Measurements from ENCODE around the gene CORO7. TPM values are rescaled to one million over a fixed set of nuclear protein-coding genes. Genes with fewer than 3 reads are reported as not detected.

Gene CORO7
- total and polyA plus RNA-seq, 5 donors from 2014 or later = 52.5 to 718 (median 63.6) TPM

GRCh38 chr16:4433914-4434787 lies 17.8 kb upstream of the CORO7 start:
- Histone ChIP-seq H3K27ac (ENCODE audit: insufficient read depth, low read length, poor library complexity, severe bottlenecking) (no peak overlapping the region), H3K4me3 (ENCODE audit: low read depth, low read length) (no peak overlapping the region), H3K27me3 (ENCODE audit: control insufficient read depth, insufficient read depth, low read length) (no peaks in the 10 kb centered on the region), H3K36me3 (ENCODE audit: control insufficient read depth, insufficient read depth, low read length) (peaks cover 49% of the 10 kb centered on the region), H3K9me3 (ENCODE audit: control insufficient read depth in 2 of 2, low read length in 2 of 2) (no peaks in the 10 kb centered on the region), H3K4me1 (ENCODE audit: control insufficient read depth, insufficient read depth, low read length, poor library complexity, severe bottlenecking) (no peaks in the 10 kb centered on the region)
- ATAC-seq (ENCODE audit: low read depth in 2 of 2) (no peak), DNase-seq (no peak)
- H3K27me3 Mint-ChIP-seq = no peaks in the 10 kb centered on the region
- peak overlapping the region in 1 of 4 donors; percentile 54 for H3K4me3 Mint-ChIP-seq
- peak overlapping the region; percentile 44 to 81 (median 61) for H3K27ac Mint-ChIP-seq
- H3K9me3 Mint-ChIP-seq = no peaks in the 10 kb centered on the region
- peaks cover 27% of the 10 kb centered on the region for H3K36me3 Mint-ChIP-seq
- H3K4me1 Mint-ChIP-seq = peaks cover 0 to 16% (median 4%) of the 10 kb centered on the region in 4 donors

GRCh38 chr16:4433228-4433627 lies 16.8 kb upstream of the CORO7 start:
- no peak for DNase-seq

GRCh38 chr16:4431023-4431422 lies 14.6 kb upstream of the CORO7 start:
- H3K27ac Mint-ChIP-seq = peak overlapping the region in 1 of 3 donors; percentile 15
- Histone ChIP-seq H3K27me3 (ENCODE audit: control insufficient read depth, insufficient read depth, low read length) (no peaks in the 10 kb centered on the region), H3K9me3 (ENCODE audit: control insufficient read depth in 2 of 2, low read length in 2 of 2) (no peaks in the 10 kb centered on the region), H3K4me1 (ENCODE audit: control insufficient read depth, insufficient read depth, low read length, poor library complexity, severe bottlenecking) (peaks cover 14% of the 10 kb centered on the region), H3K4me3 (ENCODE audit: low read depth, low read length) (no peak overlapping the region), H3K36me3 (ENCODE audit: control insufficient read depth, insufficient read depth, low read length) (peaks cover 29% of the 10 kb centered on the region), H3K27ac (ENCODE audit: insufficient read depth, low read length, poor library complexity, severe bottlenecking) (no peak overlapping the region)
- H3K9me3 Mint-ChIP-seq = no peaks in the 10 kb centered on the region
- ATAC-seq (ENCODE audit: low read depth in 2 of 2) (no peak), DNase-seq (no peak)
- peaks cover 0 to 36% (median 18%) of the 10 kb centered on the region in 4 donors for H3K4me1 Mint-ChIP-seq
- H3K27me3 Mint-ChIP-seq = no peaks in the 10 kb centered on the region
- peaks cover 24% of the 10 kb centered on the region for H3K36me3 Mint-ChIP-seq
- H3K4me3 Mint-ChIP-seq = peak overlapping the region in 1 of 4 donors; percentile 52

More at GRCh38 chr16:4433228-4433627, 16.8 kb upstream of the CORO7 start:
- Histone ChIP-seq H3K27me3 (ENCODE audit: control insufficient read depth, insufficient read depth, low read length) (no peaks in the 10 kb centered on the region), H3K9me3 (ENCODE audit: control insufficient read depth in 2 of 2, low read length in 2 of 2) (no peaks in the 10 kb centered on the region), H3K4me1 (ENCODE audit: control insufficient read depth, insufficient read depth, low read length, poor library complexity, severe bottlenecking) (no peaks in the 10 kb centered on the region), H3K36me3 (ENCODE audit: control insufficient read depth, insufficient read depth, low read length) (peaks cover 47% of the 10 kb centered on the region), H3K27ac (ENCODE audit: insufficient read depth, low read length, poor library complexity, severe bottlenecking) (no peak overlapping the region), H3K4me3 (ENCODE audit: low read depth, low read length) (no peak overlapping the region)
- Mint-ChIP-seq H3K9me3 (no peaks in the 10 kb centered on the region), H3K27ac (peak overlapping the region in 2 of 3 donors; percentile 44 to 71), H3K4me3 (no peak overlapping the region), H3K36me3 (peaks cover 31% of the 10 kb centered on the region), H3K27me3 (no peaks in the 10 kb centered on the region), H3K4me1 (peaks cover 0 to 21% (median 8%) of the 10 kb centered on the region in 4 donors)
- no peak for ATAC-seq (ENCODE audit: low read depth in 2 of 2)

GRCh38 chr16:4428500-4428899 lies 12.1 kb upstream of the CORO7 start:
- no peaks in the 10 kb centered on the region for H3K27me3 Mint-ChIP-seq
- H3K4me1 Mint-ChIP-seq = peaks cover 0 to 41% (median 17%) of the 10 kb centered on the region in 4 donors
- H3K9me3 Mint-ChIP-seq = no peaks in the 10 kb centered on the region
- no peaks in the 10 kb centered on the region for H3K9me3 ChIP-seq (ENCODE audit: control insufficient read depth in 2 of 2, low read length in 2 of 2)
- H3K27ac Mint-ChIP-seq = peak overlapping the region in 1 of 3 donors; percentile 7
- peaks cover 12% of the 10 kb centered on the region for H3K36me3 ChIP-seq (ENCODE audit: control insufficient read depth, insufficient read depth, low read length)
- no peaks in the 10 kb centered on the region for H3K27me3 ChIP-seq (ENCODE audit: control insufficient read depth, insufficient read depth, low read length)
- no peak overlapping the region for H3K4me3 ChIP-seq (ENCODE audit: low read depth, low read length)
- no peak overlapping the region for H3K27ac ChIP-seq (ENCODE audit: insufficient read depth, low read length, poor library complexity, severe bottlenecking)
- no peak for ATAC-seq (ENCODE audit: low read depth in 2 of 2)
- peak overlapping the region in 1 of 4 donors; percentile 60 for H3K4me3 Mint-ChIP-seq
- peaks cover 12% of the 10 kb centered on the region for H3K36me3 Mint-ChIP-seq
- H3K4me1 ChIP-seq (ENCODE audit: control insufficient read depth, insufficient read depth, low read length, poor library complexity, severe bottlenecking) = peaks cover 21% of the 10 kb centered on the region
- no peak for DNase-seq

- peak overlapping the region; percentile 98 for H3K27ac ChIP-seq (ENCODE audit: insufficient read depth, low read length, poor library complexity, severe bottlenecking)
- ATAC-seq (ENCODE audit: low read depth in 2 of 2) = no peak
- no peaks in the 10 kb centered on the region for H3K9me3 ChIP-seq (ENCODE audit: control insufficient read depth in 2 of 2, low read length in 2 of 2)
- H3K36me3 Mint-ChIP-seq = peaks cover 7% of the 10 kb centered on the region
- no peaks in the 10 kb centered on the region for H3K27me3 Mint-ChIP-seq
- H3K4me3 Mint-ChIP-seq = peak overlapping the region; percentile 86 to 99 (median 97)
- peak overlapping the region; percentile 83 for H3K4me3 ChIP-seq (ENCODE audit: low read depth, low read length)
- H3K9me3 Mint-ChIP-seq = no peaks in the 10 kb centered on the region
- H3K27ac Mint-ChIP-seq = peak overlapping the region; percentile 66 to 100 (median 99)
- H3K4me1 ChIP-seq (ENCODE audit: control insufficient read depth, insufficient read depth, low read length, poor library complexity, severe bottlenecking) = peaks cover 21% of the 10 kb centered on the region
- DNase-seq = no peak
- peaks cover 11% of the 10 kb centered on the region for H3K36me3 ChIP-seq (ENCODE audit: control insufficient read depth, insufficient read depth, low read length)
- H3K27me3 ChIP-seq (ENCODE audit: control insufficient read depth, insufficient read depth, low read length) = no peaks in the 10 kb centered on the region
- peaks cover 0 to 38% (median 16%) of the 10 kb centered on the region in 4 donors for H3K4me1 Mint-ChIP-seq
Measured at GRCh38 chr16:4426722-4427372, 10.5 kb upstream of the CORO7 start.

- peaks cover 0 to 36% (median 16%) of the 10 kb centered on the region in 4 donors for H3K4me1 Mint-ChIP-seq
- H3K27me3 Mint-ChIP-seq = no peaks in the 10 kb centered on the region
- peak overlapping the region; percentile 83 for H3K4me3 ChIP-seq (ENCODE audit: low read depth, low read length)
- ATAC-seq (ENCODE audit: low read depth in 2 of 2) (peak; percentile 35 to 37), DNase-seq (no peak)
- H3K36me3 ChIP-seq (ENCODE audit: control insufficient read depth, insufficient read depth, low read length) = peaks cover 7% of the 10 kb centered on the region
- H3K27ac ChIP-seq (ENCODE audit: insufficient read depth, low read length, poor library complexity, severe bottlenecking) = peak overlapping the region; percentile 98
- H3K9me3 Mint-ChIP-seq = no peaks in the 10 kb centered on the region
- no peaks in the 10 kb centered on the region for H3K9me3 ChIP-seq (ENCODE audit: control insufficient read depth in 2 of 2, low read length in 2 of 2)
- H3K27me3 ChIP-seq (ENCODE audit: control insufficient read depth, insufficient read depth, low read length) = no peaks in the 10 kb centered on the region
- peaks cover 7% of the 10 kb centered on the region for H3K36me3 Mint-ChIP-seq
- peaks cover 21% of the 10 kb centered on the region for H3K4me1 ChIP-seq (ENCODE audit: control insufficient read depth, insufficient read depth, low read length, poor library complexity, severe bottlenecking)
- H3K4me3 Mint-ChIP-seq = peak overlapping the region; percentile 86 to 99 (median 97)
- H3K27ac Mint-ChIP-seq = peak overlapping the region; percentile 97 to 100 (median 99)
Measured at GRCh38 chr16:4426021-4426684, 9.8 kb upstream of the CORO7 start.

GRCh38 chr16:4425378-4426020 lies 9.1 kb upstream of the CORO7 start, which contains the start of gene DNAJA3:
DNAJA3 (plus strand) TSS chr16:4425868; CDS start chr16:4425882, 14 bp downstream.
- Histone ChIP-seq H3K27ac (ENCODE audit: insufficient read depth, low read length, poor library complexity, severe bottlenecking) (peak within 1 kb of the TSS; percentile 98), H3K4me1 (ENCODE audit: control insufficient read depth, insufficient read depth, low read length, poor library complexity, severe bottlenecking) (peaks cover 21% of the 10 kb centered on the region), H3K27me3 (ENCODE audit: control insufficient read depth, insufficient read depth, low read length) (no peaks in the 10 kb centered on the region), H3K9me3 (ENCODE audit: control insufficient read depth in 2 of 2, low read length in 2 of 2) (no peaks in the 10 kb centered on the region), H3K4me3 (ENCODE audit: low read depth, low read length) (peak within 1 kb of the TSS; percentile 95), H3K36me3 (ENCODE audit: control insufficient read depth, insufficient read depth, low read length) (peaks cover under 1% of the 10 kb centered on the region)
- H3K27ac Mint-ChIP-seq = peak within 1 kb of the TSS; percentile 99 to 100 (median 100)
- peaks cover 7% of the 10 kb centered on the region for H3K36me3 Mint-ChIP-seq
- no peaks in the 10 kb centered on the region for H3K9me3 Mint-ChIP-seq
- H3K27me3 Mint-ChIP-seq = no peaks in the 10 kb centered on the region
- H3K4me1 Mint-ChIP-seq = peaks cover 0 to 32% (median 16%) of the 10 kb centered on the region in 4 donors
- H3K4me3 Mint-ChIP-seq = peak within 1 kb of the TSS; percentile 86 to 99 (median 97)
- DNase-seq (peak; percentile 89 to 97 (median 96)), ATAC-seq (ENCODE audit: low read depth in 2 of 2) (peak; percentile 92 to 94)
